Renal cortical epithelial cell (primary cell): ENCODE data around the gene DNTT. TPM values are rescaled to one million over a fixed set of nuclear protein-coding genes. Genes with fewer than 3 reads are reported as not detected.
A peak's percentile ranks its signal among the peaks of the same experiment; 100 is the strongest.

Experiments
- DNase-seq: peaks from one replicate; pipeline ENCODE4 v3.0.0-alpha.2; 2011; ENCODE audit warnings: low read depth
- total RNA-seq: library from RNA; depleted of rRNA; stranded (reverse); fragments of >200 nt; gene quantifications from 2 replicates; pipeline ENCODE4 v1.2.3, GENCODE V29; 2014

DNTT gene
- total RNA-seq, 1 donor from 2014 or later = not detected

- DNase-seq = no peak
Observed at GRCh38 chr10:96342402-96342801, 38.2 kb downstream of the DNTT start.

GRCh38 chr10:96344178-96344577 lies 39.9 kb downstream of the DNTT start:
- no peak for DNase-seq

- DNase-seq = no peak
Observed at GRCh38 chr10:96345222-96345621, 41.0 kb downstream of the DNTT start.

- DNase-seq = no peak
Observed at GRCh38 chr10:96346295-96346694, 42.1 kb downstream of the DNTT start.

GRCh38 chr10:96352027-96352426 lies 47.8 kb downstream of the DNTT start:
- no peak for DNase-seq

GRCh38 chr10:96352582-96352981 lies 48.3 kb downstream of the DNTT start:
- no peak for DNase-seq

GRCh38 chr10:96357038-96357620 lies 52.9 kb downstream of the DNTT start:
- no peak for DNase-seq

- DNase-seq = no peak
Observed at GRCh38 chr10:96358851-96359540, 54.8 kb downstream of the DNTT start, which contains the start of gene OPALIN. Gene OPALIN, minus strand, starts transcription at chr10:96359002. Its CDS starts 106 bp downstream, at chr10:96358896.

GRCh38 chr10:96359616-96360015 lies 55.4 kb downstream of the DNTT start:
- no peak for DNase-seq

- no peak for DNase-seq
Observed at GRCh38 chr10:96360331-96360730, 56.1 kb downstream of the DNTT start.

GRCh38 chr10:96360766-96361165 lies 56.5 kb downstream of the DNTT start:
- DNase-seq = no peak

GRCh38 chr10:96365571-96365970 lies 61.3 kb downstream of the DNTT start:
- DNase-seq = no peak

GRCh38 chr10:96366508-96366907 lies 62.3 kb downstream of the DNTT start:
- no peak for DNase-seq

GRCh38 chr10:96367470-96367869 lies 63.2 kb downstream of the DNTT start:
- no peak for DNase-seq

- DNase-seq = no peak
Observed at GRCh38 chr10:96368971-96369370, 64.7 kb downstream of the DNTT start.

- DNase-seq = no peak
Observed at GRCh38 chr10:96369890-96370583, 65.8 kb downstream of the DNTT start.

GRCh38 chr10:96370584-96371157 lies 66.4 kb downstream of the DNTT start:
- DNase-seq = peak; percentile 36

GRCh38 chr10:96371356-96371755 lies 67.1 kb downstream of the DNTT start:
- no peak for DNase-seq

- no peak for DNase-seq
Observed at GRCh38 chr10:96374004-96374403, 69.8 kb downstream of the DNTT start.

GRCh38 chr10:96374639-96374984 lies 70.4 kb downstream of the DNTT start:
- DNase-seq = no peak

GRCh38 chr10:96374985-96375830 lies 71.0 kb downstream of the DNTT start:
- DNase-seq = peak; percentile 78

- DNase-seq = no peak
Observed at GRCh38 chr10:96376483-96376882, 72.2 kb downstream of the DNTT start.
